Vagina (tissue), 2 donors: ENCODE measurements around the gene MAPK13. TPM values are rescaled to one million over a fixed set of nuclear protein-coding genes. Genes with fewer than 3 reads are reported as not detected.
A peak's percentile ranks its signal among the peaks of the same experiment; 100 is the strongest.
"Not testable (repeated sequence)": the region's sequence is repeated elsewhere in the genome, so short reads cannot be mapped to it uniquely, and the experiment has no call there.

ENCODE experiments used
- DNase-seq, 2 donors: peaks; one replicate each; pipeline ENCODE4 v3.0.0-alpha.2; 2017; ENCODE audit errors: extremely low spot score in 2 of 2
- H3K27ac ChIP-seq: fragments of 200-600 bp; sonication (generic); one replicate; pipeline ENCODE4 v1.5.1; 2019
- H3K27me3 ChIP-seq: fragments of 200-600 bp; sonication (generic); one replicate; pipeline ENCODE4 v1.5.1; 2019
- H3K36me3 ChIP-seq, 2 donors: fragments of 200-600 bp; sonication (generic); one replicate each; pipeline ENCODE4 v1.5.1; 2017 to 2019
- H3K4me1 ChIP-seq: fragments of 200-600 bp; sonication (generic); one replicate; pipeline ENCODE4 v1.5.1; 2019
- H3K4me3 ChIP-seq, 2 donors: fragments of 200-600 bp; sonication (generic); 1 replicate in 1 of 2; 2 replicates in 1 of 2; pipeline ENCODE4 v1.5.1; 2016 to 2019
- H3K9me3 ChIP-seq: fragments of 200-600 bp; sonication (generic); one replicate; pipeline ENCODE4 v1.5.1; 2019
- POLR2A ChIP-seq, 2 donors: fragments of 450-650 bp; IDR thresholded peaks; one replicate each; pipeline ENCODE4 v1.6.1; 2017; ENCODE audit warnings: antibody characterized with exemption in 2 of 2, mild to moderate bottlenecking in 2 of 2, moderate library complexity in 2 of 2
- POLR2AphosphoS5 ChIP-seq, 2 donors: sonication (generic); formaldehyde crosslinking; IDR thresholded peaks; one replicate each; pipeline ENCODE4 v1.9.0; 2017; ENCODE audit warnings: antibody characterized with exemption in 2 of 2, mild to moderate bottlenecking in 2 of 2, low read depth in 1 of 2; ENCODE audit not compliant: insufficient read depth in 1 of 2
- intact Hi-C: fragments of 100-400 bp; cut with DNase I; formaldehyde crosslinking; loops from one replicate; pipeline ENCODE4 v1.15.1; 2023
- total RNA-seq: library from RNA; depleted of rRNA; stranded (reverse); fragments of >200 nt; gene quantifications from one replicate; pipeline ENCODE4 v1.2.3, GENCODE V29; 2016
- TF ChIP-seq, protein P1 (sequence below), 3 experiments: fragments of 450-650 bp in 2 of 3; fragments of 200-600 bp in 1 of 3; sonication (generic) in 1 of 3; IDR thresholded peaks; one replicate each; pipeline ENCODE4 v1.5.1; 2017 to 2019; ENCODE audit warnings: antibody characterized with exemption in 3 of 3, mild to moderate bottlenecking in 2 of 3, moderate library complexity in 2 of 3

The MAPK13 gene
- total RNA-seq, 1 donor from 2014 or later, result 21.9 TPM

DNA sequence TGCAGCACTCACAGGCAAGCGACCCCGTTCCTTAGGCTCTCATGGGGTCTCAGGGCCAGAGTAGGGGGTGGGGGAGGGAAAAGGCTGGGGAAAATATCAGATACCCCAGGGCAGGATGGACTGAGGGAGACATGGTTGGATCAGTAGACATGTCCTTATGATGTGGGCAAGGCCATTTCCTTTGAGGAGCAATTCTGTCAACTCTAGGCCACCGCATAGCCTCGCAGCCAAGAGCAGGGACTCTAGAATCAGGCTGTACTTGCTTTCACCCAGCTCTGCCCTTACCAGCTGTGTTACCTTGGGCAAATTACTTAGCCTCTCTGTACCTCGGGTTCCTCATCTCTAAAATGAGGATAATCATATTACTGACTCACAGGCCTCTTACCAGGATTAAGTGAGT lies 2.2 kb upstream of the MAPK13 start:
- Histone ChIP-seq H3K27ac (no peak overlapping the region), H3K4me1 (peaks cover 36% of the 10 kb centered on the region), H3K27me3 (no peaks in the 10 kb centered on the region), H3K9me3 (no peaks in the 10 kb centered on the region), H3K4me3 (no peak overlapping the region), H3K36me3 (no peaks in the 10 kb centered on the region)
- intact Hi-C loops, result no loop called here
- TF ChIP-seq POLR2AphosphoS5 (IDR thresholded peaks at IDR 0.05; ENCODE audit: insufficient read depth in 1 of 2, low read depth in 1 of 2) (no peak), POLR2A (IDR thresholded peaks at IDR 0.05) (no peak)
- TF ChIP-seq, protein P1, sequence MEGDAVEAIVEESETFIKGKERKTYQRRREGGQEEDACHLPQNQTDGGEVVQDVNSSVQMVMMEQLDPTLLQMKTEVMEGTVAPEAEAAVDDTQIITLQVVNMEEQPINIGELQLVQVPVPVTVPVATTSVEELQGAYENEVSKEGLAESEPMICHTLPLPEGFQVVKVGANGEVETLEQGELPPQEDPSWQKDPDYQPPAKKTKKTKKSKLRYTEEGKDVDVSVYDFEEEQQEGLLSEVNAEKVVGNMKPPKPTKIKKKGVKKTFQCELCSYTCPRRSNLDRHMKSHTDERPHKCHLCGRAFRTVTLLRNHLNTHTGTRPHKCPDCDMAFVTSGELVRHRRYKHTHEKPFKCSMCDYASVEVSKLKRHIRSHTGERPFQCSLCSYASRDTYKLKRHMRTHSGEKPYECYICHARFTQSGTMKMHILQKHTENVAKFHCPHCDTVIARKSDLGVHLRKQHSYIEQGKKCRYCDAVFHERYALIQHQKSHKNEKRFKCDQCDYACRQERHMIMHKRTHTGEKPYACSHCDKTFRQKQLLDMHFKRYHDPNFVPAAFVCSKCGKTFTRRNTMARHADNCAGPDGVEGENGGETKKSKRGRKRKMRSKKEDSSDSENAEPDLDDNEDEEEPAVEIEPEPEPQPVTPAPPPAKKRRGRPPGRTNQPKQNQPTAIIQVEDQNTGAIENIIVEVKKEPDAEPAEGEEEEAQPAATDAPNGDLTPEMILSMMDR (IDR thresholded peaks at IDR 0.05), result no peak
- DNase-seq, result no peak

DNA sequence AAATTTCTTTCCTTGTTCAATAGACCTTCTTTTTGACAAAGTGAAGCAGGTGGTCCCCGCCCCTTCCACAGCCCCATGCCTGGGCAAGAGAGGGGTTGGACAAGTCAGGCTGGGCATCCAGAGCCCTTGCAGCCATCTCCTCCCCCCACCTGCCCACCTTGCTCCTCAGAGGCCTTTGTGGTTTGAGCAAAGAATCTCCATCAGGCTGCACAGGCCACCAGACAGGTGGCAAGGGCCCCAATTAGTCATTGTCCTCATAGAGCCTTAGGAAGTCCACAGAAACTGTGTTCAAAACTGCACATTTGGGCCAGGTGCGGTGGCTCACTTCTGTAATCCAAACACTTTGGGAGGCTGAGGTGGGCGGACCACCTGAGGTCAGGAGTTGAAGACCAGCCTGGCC lies 1.5 kb upstream of the MAPK13 start:
- Histone ChIP-seq H3K27ac (no peak overlapping the region), H3K4me1 (peaks cover 30% of the 10 kb centered on the region), H3K27me3 (no peaks in the 10 kb centered on the region), H3K36me3 (no peaks in the 10 kb centered on the region), H3K9me3 (no peaks in the 10 kb centered on the region), H3K4me3 (no peak overlapping the region)
- TF ChIP-seq POLR2A (IDR thresholded peaks at IDR 0.05), result no peak
- no peak for TF ChIP-seq POLR2AphosphoS5 (IDR thresholded peaks at IDR 0.05; ENCODE audit: insufficient read depth in 1 of 2, low read depth in 1 of 2)
- TF ChIP-seq, protein P1 (IDR thresholded peaks at IDR 0.05), result no peak
- DNase-seq, result peak in 1 of 2 donors; percentile 82
- intact Hi-C loops, result no loop called here

DNA sequence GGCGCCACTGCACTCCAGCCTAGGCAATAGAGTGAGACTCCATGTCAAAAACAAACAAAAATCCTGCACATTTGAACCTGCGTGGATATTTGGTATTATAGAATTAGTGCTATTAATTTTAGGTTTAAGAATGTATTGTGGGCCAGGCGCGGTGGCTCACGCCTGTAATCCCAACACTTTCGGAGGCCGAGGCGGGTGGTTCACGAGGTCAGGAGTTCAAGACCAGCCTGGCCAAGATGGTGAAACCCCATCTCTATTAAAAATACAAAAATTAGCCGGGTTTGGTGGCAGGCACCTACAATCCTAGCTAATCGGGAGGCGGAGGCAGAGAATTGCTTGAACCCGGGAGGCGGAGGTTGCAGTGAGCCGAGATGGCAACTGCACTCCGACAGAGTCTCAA lies 979 bp upstream of the MAPK13 start:
- DNase-seq, H3K9me3 ChIP-seq, intact Hi-C loops, H3K36me3 ChIP-seq, H3K4me3 ChIP-seq, H3K27me3 ChIP-seq, H3K27ac ChIP-seq: not testable (repeated sequence)
- H3K4me1 ChIP-seq, result peaks cover 26% of the 10 kb centered on the region

DNA sequence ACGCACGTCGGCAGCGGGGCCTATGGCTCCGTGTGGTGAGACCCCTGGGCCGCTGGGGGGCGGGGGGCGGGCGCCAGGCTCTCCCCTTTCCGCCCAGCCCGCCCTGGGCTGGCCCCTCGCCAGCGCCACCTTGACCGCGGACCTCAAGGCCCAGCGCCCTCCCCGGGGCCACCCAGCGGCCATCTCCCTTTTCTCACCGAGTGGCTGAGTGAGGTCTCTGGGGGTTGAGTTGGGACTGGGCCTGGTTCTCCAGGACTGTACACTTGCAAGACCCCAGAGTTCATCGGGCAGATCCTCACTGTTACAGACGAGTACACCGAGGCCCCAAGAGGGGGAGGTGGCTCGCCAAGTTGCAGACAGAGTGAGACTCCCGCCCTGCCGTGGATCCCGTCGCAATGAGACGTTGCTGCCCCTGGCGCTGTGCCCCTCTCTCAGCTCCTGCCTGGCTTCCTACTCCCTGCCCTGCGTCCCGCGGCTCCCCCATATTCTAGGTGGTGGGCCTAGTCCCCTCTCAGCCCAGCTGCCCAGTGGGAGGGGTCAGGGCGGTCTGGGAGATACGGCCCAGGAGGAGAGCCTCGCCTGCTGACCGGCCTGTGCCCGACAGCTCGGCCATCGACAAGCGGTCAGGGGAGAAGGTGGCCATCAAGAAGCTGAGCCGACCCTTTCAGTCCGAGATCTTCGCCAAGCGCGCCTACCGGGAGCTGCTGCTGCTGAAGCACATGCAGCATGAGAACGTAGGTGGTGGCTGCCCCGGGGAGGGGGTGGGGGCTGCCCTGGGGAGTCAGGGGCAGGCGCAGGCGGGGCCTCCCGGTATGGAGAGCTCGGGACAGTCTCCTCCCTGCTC lies 576 bp downstream of the MAPK13 start:
- Histone ChIP-seq H3K27ac (peak overlapping the region; percentile 73), H3K9me3 (no peaks in the 10 kb centered on the region), H3K27me3 (no peaks in the 10 kb centered on the region), H3K4me3 (peak overlapping the region; percentile 50 to 59), H3K4me1 (peaks cover 24% of the 10 kb centered on the region), H3K36me3 (no peaks in the 10 kb centered on the region)
- DNase-seq, result peak in 1 of 2 donors; percentile 85
- intact Hi-C loops, result loop anchor here (5.0 kb wide), 1 partner anchor 66 kb away; the partner anchor contains the start of gene BRPF3
- TF ChIP-seq, protein P1 (IDR thresholded peaks at IDR 0.05), result no peak
- TF ChIP-seq POLR2AphosphoS5 (IDR thresholded peaks at IDR 0.05; ENCODE audit: insufficient read depth in 1 of 2, low read depth in 1 of 2) (no peak), POLR2A (IDR thresholded peaks at IDR 0.05) (no peak)

DNA sequence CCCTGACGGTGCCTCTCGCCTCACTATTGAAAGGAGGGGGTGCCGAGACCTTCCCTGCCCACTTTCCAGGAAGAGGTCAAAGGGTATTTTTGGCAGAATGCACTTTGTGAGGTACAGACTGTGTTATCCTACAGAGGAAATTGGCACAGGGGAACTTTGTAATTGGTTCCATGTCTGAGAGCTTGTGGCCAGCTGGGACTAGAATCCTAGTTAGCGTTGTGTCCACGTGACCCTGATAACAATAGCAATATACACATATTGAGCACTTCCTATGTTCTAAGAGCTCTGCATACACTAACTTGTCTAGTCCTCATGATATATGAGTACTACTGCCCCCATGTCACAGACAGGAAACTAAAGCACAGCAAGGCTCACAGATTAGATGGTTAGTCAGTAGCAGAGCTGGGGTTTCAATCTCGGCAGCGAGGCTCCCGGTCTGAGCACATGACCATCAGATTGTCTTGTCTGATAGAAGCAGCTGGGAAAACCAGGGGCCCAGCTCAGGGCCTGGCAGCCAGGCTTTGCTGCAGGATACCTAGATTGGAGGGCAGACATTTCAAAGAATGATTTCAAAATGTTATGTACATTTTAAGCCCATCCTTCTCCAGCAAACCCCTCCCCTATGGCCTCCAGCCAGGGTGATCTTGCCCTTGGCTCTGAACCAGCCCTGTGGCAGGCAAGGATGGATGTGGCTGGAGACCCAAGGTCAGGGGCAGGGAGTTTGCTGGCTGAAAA lies 1.4 kb downstream of the MAPK13 start:
- peaks cover 24% of the 10 kb centered on the region for H3K4me1 ChIP-seq
- peak in 1 of 2 donors; percentile 85 for DNase-seq
- peak overlapping the region; percentile 50 to 59 for H3K4me3 ChIP-seq
- peak overlapping the region; percentile 73 for H3K27ac ChIP-seq
- intact Hi-C loops, result loop anchor here (5.0 kb wide), 1 partner anchor 66 kb away; the partner anchor contains the start of gene BRPF3
- no peak for TF ChIP-seq POLR2A (IDR thresholded peaks at IDR 0.05)
- TF ChIP-seq, protein P1 (IDR thresholded peaks at IDR 0.05), result no peak
- TF ChIP-seq POLR2AphosphoS5 (IDR thresholded peaks at IDR 0.05; ENCODE audit: insufficient read depth in 1 of 2, low read depth in 1 of 2), result no peak
- no peaks in the 10 kb centered on the region for H3K36me3 ChIP-seq
- H3K27me3 ChIP-seq, result no peaks in the 10 kb centered on the region
- H3K9me3 ChIP-seq, result no peaks in the 10 kb centered on the region
